CD4-positive, alpha-beta T cell treated with Interleukin-17A for 1 hour (primary cell): ENCODE data around the gene GIMAP4.
"Not testable (repeated sequence)": the region's sequence is repeated elsewhere in the genome, so short reads cannot be mapped to it uniquely, and the experiment has no call there.

Experiments
- DNase-seq: peaks from one replicate; pipeline ENCODE4 v3.0.0-alpha.2; 2020

Gene GIMAP4

DNA sequence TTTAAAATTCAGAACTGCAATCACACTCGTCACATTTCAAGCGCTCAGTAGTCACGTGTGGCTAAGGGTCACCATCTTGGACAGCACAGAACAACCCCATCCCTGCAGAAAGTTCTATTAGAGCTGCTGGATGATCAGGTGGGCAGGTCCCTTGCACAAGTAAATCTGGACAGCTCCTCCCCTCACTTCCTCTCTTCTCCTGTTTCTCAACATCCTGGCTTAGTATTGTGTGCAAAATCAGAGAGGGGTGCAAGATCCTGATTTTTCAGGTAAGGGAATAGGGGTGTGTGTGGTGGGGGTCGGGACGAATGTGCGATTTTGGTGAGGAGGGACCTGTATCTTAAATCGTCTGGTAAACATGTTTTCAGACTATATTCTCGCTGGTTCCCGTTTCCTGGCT is at the start of gene GIMAP4:
GIMAP4 (plus strand) TSS at position 222 of the 400 bp plus-strand sequence. CDS start 2,512 bp downstream, outside the sequence.
- DNase-seq = peak; percentile 52

DNA sequence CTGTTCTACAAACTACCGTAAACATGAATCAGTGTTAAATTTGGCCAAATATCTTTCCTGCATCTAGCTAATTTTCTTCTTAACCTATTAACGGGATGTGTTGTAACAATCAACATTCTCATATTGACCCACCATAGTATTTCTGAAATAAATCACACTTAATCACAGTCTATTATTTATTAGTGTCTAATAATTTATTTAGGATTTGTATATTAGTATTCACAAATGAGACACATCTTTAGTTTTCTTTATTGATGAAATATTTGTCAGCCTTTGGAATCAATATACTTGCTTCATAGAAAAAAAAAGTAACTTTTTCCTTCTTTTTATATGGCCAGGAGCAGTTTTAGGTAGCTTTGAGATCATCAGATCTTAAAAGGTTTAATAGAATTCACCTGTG is 47.9 kb upstream of the GIMAP4 start:
- no peak for DNase-seq

DNA sequence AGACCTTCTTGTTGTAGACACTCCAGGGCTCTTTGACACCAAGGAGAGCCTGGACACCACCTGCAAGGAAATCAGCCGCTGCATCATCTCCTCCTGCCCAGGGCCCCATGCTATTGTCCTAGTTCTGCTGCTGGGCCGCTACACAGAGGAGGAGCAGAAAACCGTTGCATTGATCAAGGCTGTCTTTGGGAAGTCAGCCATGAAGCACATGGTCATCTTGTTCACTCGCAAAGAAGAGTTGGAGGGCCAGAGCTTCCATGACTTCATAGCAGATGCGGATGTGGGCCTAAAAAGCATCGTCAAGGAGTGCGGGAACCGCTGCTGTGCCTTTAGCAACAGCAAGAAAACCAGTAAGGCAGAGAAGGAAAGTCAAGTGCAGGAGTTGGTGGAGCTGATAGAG is 47.0 kb upstream of the GIMAP4 start:
- DNase-seq = peak; percentile 41

DNA sequence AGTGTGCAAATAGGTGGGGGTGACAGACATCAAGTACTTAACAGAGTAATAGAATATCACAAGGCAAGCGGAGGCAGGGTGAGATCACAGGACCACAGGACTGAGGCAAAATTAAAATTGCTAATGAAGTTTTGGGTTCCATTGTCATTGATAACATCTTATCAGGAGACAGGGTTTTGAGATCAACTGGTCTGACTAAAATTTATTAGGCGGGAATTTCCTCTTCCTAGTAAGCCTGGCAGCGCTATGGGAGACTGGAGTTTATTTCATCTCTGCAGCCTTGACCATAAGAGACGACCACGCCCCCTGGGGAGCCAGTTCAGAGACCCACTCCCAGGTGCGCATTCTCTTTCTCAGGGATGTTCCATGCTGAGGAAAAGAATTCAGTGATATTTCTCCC is 44.3 kb upstream of the GIMAP4 start:
- DNase-seq = not testable (repeated sequence)

DNA sequence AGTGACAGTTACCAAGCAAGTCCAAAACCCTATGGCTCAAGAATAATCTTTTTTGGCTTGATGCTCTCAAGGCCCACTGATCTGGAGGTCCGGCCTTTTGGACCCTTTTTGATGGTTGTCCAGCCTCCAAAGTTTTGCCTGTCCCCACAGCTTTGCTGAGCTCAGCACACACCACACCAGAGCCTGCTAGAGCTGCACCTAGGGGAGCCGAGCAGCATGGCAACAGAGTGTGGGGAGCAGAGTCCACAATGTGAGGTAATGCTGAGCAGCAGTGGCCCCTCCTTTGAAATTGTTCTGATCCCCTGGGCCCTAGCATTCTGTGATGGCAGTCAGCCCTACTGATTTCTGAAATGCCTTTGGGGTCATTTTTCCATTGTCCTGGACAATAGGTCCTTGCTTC is 43.2 kb upstream of the GIMAP4 start:
- no peak for DNase-seq

DNA sequence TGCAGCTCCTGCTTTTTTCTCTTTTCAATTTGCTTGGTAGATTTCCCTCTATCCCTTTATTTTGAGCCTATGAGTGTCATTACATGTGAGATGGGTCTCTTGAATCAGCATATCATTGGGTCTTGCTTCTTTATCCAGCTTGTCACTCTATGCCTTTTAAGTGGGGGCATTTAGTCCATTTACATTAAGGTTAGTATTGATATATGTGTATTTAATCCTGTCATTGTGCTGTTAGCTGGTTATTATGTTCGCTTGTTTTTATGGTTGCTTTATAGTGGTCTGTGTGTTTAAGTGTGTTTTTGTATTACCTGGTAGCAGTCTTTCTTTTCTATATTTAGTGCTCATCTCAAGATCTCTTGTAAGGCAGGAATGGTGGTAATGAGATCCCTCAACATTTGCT is 35.5 kb upstream of the GIMAP4 start:
- no peak for DNase-seq

DNA sequence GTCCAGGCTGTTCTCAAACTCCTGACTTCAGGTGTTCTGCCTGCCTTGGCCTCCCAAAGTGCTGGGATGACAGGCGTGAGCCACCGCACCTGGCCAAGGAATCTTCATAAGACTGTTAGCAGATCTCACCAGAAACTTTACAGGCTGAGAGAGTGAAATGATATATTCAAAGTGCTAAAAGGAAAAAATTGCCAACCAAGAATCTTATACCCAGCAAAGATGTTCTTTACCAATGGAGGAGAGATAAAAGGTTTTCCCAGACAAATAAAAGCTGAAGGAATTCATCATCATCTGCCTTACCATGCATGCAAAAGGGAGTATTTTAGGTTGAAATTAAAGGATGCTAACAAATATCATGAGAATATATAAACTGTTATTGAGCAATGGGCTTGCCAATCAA is 28.9 kb upstream of the GIMAP4 start:
- no peak for DNase-seq

DNA sequence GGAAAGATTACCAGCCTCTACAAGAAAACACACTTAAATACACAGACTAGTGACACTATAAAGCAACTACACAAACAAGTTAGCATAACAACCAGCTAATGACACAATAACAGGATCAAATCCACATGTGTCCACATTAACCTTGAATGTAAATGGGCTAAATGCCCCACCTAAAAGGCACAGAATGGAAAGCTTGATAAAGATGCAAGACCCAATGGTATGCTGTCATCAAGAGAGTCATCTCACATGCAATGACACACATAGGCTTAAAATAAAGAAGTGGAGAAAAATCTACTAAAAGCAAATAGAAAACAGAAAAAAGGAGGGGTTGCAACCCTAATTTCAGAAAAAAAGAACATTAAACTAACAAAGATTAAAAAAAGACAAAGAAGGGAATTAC is 14.0 kb upstream of the GIMAP4 start:
- DNase-seq = no peak

DNA sequence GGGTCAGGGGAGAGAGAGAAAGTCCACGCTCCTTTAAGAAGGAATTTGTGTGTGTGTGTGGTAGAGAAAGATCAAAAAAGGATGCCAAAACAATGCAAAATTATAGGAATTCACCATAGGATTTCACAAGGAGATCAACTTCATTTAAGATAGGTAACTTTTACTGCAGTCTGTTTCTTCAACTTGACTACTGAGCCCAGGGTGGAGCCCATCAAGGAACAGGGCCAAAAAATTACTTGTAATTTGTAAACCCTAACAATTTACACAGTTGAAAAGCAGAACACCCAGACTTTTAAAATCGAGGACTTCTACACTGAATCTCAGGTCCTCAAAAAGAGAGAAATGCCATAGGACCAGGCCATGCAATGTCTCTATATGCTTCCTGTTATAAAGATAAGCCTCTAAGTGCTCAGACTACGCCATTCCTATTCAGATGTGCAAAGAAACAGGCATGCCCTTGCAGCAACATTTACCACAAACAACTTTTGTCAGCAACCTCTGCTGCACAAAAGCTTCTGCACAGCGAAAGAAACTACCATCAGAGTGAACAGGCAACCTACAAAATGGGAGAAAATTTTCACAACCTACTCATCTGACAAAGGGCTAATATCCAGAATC is 10.6 kb upstream of the GIMAP4 start:
- peak; percentile 74 for DNase-seq

DNA sequence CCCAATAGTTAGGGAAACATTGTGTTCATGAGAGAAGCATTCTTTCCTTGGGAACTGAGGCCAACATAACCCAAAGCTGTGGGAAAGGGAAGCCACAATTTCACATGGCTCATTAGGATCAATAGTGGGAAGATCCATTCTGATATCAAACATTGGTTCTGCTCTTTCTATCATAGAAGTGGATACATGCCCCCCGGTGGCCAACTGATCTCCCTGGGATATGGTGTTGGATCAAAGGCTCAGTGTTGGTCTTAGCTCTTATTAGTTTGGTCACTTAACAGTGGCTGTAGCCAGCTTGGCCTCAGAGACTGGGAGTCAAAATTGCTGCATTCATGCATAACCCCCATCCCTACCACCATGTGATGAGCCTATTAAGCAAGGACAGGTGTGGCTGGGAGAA is 6.7 kb upstream of the GIMAP4 start:
- no peak for DNase-seq

DNA sequence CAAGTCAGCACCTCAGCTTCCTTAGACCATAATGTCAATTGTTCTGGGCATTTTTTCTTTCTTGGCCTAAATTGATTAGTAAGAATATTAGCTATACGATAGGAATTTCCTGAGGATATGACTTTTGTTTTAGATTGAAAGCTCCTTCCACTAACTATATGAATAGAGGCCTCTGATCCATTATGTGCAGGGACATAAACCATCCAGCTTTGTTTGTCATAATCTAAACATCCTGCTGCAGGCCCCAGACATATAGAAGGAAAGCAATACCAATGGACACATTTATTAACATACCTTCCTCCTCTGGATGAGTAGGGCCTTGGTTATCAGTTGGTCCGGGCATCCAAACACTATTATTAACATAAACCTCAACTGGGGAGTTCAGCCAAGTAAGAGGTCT is 4.3 kb upstream of the GIMAP4 start:
- no peak for DNase-seq

DNA sequence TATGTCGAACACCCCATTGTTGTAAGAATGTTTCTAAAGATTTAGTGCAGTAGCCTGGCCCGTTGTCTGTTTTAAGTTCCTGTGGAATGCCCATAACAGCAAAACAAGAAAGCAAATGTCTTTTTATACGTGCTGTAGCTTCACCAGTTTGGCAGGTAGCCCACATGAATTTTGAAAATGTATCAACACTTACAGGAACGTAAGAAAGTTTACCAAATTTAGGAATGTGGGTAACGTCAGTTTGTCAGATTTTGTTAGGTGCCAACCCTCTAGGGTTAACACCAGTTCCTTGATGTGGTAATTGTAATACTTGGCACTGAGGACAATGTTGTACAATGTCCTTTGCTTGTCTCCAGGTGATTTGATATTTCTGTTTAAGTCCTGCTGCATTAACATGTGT is 3.2 kb upstream of the GIMAP4 start:
- peak; percentile 56 for DNase-seq

DNA sequence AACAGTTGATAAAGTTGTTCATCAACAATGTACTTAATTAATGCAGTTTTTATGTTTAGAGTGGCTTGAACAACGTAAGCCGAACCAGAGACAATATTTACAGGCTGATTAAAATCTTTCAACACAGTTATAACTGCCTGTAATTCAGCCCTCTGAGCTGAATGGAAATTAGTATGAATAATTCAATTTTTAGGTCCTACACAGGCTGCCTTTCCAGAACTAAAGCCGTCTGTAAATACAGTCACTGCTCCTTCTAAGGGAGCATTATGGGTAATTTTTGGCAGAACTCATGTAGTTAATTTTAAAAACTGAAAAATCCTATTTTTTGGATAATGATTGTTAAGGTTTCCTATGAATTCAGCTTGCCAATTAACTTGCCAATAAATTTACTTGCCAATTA is 2.6 kb upstream of the GIMAP4 start:
- no peak for DNase-seq

DNA sequence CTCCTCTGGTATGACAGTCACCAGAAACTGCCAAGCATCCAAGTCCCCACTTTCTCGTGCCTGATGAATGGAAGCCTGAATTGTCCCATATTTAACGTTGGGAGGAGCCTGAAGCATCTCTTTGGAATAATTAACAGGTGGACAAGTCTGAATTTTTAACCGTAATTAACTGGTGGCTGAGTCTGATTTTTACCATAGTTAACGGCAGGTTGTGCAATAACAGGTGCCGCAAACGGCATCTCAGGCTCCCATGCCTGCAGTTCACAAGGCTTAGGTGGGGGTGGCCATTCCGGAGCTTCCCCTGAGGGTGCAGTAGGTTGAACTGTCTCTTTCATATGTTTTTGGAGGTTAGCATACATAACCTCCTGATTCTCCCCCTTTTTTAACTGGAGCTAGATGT is 2.0 kb upstream of the GIMAP4 start:
- no peak for DNase-seq

DNA sequence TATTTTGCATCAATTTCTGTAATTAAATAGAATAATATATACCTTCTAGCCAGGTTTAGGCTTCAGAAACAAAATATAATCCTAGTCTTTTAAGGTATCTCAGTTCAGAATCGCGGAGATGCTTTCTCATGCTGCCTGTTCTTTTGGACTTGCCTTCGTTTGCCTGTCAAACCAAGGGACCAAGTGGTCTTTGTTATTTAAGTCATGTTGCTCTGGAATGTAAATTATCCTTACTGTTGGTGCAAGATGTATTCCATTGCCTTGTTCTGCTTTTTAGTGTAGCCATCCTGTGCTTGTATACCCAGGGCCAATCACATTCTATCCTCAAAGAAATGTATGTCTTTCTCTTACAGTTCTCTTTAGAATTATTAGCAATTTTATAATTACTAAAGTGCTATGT is 1.1 kb upstream of the GIMAP4 start:
- no peak for DNase-seq

DNA sequence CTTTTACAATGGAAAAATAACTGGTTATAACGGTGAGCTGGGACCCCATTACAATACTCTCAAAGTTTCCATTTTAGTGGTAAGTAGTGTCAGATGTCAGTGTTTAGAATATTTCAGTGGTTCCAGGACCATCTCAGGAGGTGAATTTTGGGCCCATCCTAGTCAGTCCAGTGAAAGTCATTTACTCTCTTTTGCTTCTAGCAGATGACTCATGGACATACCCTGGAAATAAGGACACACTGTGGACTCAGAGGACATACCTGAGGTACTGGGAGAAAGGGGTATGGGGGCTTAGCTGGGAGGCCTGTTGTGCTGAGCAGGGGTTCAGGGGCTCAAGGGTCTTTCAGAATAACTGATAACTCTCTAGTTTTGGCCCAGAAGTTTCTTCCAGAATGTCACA is 618 bp upstream of the GIMAP4 start:
- no peak for DNase-seq

DNA sequence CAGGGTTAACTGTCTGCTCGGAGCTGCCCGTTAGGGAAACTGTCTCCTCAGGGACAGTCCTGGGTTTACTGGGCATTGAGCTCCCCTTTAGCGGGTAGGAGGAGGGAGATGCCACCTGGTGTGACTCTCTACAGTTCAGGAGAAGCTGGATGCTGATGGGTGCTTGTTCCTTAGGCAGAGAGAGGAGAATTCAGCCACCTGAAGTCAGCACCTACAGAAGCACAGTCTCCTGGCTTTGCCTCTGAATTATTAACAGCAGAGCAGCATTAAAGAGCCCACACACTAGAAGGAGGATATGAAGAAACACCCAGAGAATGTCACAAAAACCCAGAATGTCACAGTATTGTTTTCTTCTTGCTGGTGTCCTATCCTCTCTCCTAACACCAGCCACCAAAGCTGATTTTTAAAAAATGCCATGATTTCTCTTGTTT is 696 bp downstream of the GIMAP4 start:
- DNase-seq = peak; percentile 33

DNA sequence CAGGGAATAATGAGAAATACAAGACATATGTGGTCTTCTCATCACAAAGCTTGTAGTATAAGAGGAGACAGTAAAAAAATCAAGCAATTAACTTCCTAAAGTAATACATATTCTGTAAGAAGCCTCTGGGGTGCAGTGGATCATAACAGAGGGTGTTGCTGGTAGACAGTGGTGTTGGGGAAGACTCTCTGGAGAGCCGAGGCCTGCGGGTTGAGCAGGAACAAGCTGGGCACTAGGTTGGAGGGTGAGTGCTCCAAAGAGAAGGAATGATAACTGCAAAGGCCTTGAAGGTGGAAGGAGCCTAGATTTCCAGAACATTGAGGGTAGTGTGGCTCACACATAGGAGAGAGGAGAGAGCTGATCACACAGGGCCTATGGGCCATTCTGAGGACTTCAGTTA is 1.5 kb downstream of the GIMAP4 start:
- peak; percentile 56 for DNase-seq

DNA sequence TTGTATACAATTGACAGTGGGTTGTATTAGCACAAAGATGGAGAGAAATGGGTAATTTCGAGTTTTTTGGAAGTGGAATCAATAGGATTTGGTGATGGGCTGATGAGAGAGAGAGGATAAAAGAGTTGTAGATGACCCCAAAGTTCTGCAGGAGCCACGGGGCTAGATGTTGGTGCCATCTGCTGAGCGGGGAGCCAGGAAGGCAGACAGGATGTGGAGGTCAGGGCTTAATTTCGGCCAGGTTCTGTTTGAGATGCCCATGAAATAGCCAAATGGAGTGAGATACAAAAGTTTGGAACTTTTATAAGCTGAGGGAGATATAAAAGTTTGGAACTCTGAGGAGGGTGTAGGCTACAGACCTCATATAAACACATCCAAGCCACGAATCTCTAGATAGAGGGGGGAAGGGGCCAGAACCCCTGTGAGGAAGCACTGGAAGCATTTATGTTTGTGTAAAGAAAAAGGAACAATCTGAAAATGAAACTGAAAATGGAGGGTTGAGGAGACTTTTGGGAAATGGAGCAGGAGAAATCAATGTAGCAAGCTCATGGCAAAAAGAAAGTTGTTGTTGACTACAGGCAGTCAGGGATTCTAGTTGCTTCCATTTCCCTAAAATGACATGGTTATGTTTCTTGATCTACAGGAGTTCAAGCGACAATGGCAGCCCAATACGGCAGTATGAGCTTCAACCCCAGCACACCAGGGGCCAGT is 2.2 kb downstream of the GIMAP4 start:
- peak; percentile 27 for DNase-seq

DNA sequence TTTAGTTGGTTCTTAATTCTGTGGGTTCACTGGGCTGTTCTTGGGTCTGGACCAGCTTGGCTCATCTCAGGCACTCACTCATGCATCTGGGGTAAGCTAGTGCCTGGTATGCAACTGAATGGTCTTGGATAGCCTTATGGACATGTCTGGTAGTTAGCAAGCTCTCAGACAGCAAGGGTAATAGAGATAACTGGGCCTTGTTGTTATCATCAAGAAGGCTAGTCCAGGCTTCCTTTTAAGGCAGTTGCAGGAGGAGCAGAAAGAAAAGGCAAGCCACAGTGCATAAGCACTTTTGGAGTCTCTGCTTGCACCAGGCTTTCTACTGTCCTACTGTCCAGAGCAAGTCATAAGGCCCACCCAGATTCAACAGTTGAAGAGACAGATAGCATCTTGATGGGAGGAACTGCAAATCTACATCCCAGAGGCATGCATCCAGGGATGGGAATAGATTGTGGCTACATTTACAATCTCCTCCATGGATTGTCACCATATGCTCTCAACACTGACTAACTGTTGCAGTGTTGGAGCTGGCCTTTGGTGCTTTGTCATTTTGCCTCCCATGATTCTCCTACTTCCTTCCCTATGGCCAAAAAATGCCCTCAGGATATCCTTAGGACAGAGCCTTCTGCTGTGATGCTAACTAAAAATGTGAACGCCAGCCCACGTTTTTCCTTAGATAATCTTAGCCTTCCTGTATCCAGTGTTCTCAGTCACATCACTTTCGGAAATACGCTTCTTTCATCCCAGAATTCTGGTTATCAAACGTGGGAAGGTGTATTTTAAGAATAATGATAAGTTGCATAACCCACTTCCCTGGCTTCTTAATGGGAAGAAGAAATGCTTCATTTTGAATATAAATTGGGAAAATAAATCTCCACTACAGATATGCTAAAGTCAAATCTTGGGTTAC is 3.6 kb downstream of the GIMAP4 start:
- no peak for DNase-seq

DNA sequence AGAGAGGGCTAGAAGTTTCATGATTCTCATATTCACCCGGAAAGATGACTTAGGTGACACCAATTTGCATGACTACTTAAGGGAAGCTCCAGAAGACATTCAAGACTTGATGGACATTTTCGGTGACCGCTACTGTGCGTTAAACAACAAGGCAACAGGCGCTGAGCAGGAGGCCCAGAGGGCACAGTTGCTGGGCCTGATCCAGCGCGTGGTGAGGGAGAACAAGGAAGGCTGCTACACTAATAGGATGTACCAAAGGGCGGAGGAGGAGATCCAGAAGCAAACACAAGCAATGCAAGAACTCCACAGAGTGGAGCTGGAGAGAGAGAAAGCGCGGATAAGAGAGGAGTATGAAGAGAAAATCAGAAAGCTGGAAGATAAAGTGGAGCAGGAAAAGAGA is 5.3 kb downstream of the GIMAP4 start:
- no peak for DNase-seq

DNA sequence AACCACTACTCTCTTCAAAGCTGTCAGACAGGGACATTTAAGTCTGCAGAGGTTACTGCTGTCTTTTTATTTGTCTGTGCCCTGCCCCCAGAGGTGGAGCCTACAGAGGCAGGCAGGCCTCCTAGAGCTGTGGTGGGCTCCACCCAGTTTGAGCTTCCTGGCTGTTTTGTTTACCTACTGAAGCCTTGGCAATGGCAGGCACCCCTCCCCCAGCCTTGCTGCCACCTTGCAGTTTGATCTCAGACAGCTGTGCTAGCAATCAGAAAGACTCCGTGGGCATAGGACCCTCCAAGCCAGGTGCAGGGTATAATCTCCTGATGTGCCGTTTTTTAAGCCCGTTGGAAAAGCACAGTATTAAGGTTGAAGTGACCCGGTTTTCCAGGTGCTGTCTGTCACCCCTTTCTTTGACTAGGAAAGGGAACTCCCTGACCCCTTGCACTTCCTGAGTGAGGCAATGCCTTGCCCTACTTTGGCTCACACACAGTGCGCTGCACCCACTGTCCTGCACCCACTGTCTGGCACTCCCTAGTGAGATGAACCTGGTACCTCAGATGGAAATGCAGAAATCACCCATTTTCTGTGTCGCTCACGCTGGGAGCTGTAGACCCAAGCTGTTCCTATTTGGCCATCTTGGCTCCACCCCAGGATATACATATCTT is 12.9 kb downstream of the GIMAP4 start:
- DNase-seq = peak; percentile 48
